Brain microvascular endothelial cell (primary cell): ENCODE data around the gene ZMYND8.
"Not testable (repeated sequence)": the region's sequence is repeated elsewhere in the genome, so short reads cannot be mapped to it uniquely, and the experiment has no call there.

Experiments used
- DNase-seq: peaks from one replicate; pipeline ENCODE4 v3.0.0-alpha.2; 2020
- H3K27ac ChIP-seq: fragments of 250-450 bp; sonication (Bioruptor Pico); 2 replicates; pipeline ENCODE4 v1.5.1; 2020; ENCODE audit warnings: mild to moderate bottlenecking, moderate library complexity
- H3K27me3 ChIP-seq: fragments of 250-450 bp; sonication (Bioruptor Pico); replicated peaks from 2 replicates; pipeline ENCODE4 v1.5.1; 2020; ENCODE audit warnings: mild to moderate bottlenecking
- H3K36me3 ChIP-seq: fragments of 250-450 bp; sonication (Bioruptor Pico); replicated peaks from 2 replicates; pipeline ENCODE4 v1.5.1; 2020; ENCODE audit warnings: mild to moderate bottlenecking
- H3K4me3 ChIP-seq: 2 replicates; pipeline ENCODE4 v1.5.1; 2011; ENCODE audit warnings: low read depth, mild to moderate bottlenecking, control low read depth, low read length, moderate library complexity
- in situ Hi-C: cut with HindIII; loops from 2 replicates; pipeline ENCODE4 v1.10.0; 2017; ENCODE audit warnings: low sequenced_read_pairs, low pct_ligation_motif_present
- TF ChIP-seq, protein P1 (sequence below): IDR thresholded peaks from 2 replicates; pipeline ENCODE4 v1.5.1; 2011; ENCODE audit warnings: low read depth, mild to moderate bottlenecking, moderate library complexity, low read length, control low read depth, inconsistent platforms; ENCODE audit errors: missing control alignments

Gene ZMYND8

DNA sequence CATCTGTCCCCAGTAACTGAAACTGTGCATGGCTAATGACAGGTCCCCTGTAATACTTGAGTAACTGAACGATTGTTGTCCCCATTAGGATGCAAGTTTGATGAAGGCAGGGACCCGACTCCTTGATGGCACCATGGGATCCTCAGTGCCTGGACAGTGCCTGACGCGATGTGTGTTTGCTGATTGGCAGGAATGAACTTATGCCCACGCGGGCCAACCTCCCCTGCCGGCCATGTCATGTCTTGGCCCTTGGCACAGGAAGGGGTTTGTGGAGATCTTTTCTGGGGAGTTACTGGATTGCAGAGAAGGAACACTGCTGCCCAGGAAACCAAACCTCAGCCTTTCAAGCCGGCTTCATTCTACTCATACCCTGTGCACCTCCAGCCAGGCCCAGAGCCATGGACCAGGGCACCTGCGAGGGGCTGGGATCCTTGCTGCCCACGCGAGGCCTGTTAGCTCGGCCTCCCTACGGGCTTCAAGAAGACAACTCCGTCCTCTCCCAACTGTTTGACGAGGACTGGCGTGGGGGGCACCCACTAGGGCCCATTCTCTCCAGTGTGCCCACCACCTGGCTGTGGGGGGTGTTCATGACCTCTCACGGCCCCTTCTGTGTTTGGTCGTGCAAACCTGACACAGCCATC lies 147.8 kb downstream of the ZMYND8 start:
- in situ Hi-C loops = no loop called here
- Histone ChIP-seq H3K27me3 (no peaks in the 10 kb centered on the region), H3K4me3 (no peak overlapping the region), H3K36me3 (peaks cover 45% of the 10 kb centered on the region), H3K27ac (no peak overlapping the region)
- TF ChIP-seq, protein P1, sequence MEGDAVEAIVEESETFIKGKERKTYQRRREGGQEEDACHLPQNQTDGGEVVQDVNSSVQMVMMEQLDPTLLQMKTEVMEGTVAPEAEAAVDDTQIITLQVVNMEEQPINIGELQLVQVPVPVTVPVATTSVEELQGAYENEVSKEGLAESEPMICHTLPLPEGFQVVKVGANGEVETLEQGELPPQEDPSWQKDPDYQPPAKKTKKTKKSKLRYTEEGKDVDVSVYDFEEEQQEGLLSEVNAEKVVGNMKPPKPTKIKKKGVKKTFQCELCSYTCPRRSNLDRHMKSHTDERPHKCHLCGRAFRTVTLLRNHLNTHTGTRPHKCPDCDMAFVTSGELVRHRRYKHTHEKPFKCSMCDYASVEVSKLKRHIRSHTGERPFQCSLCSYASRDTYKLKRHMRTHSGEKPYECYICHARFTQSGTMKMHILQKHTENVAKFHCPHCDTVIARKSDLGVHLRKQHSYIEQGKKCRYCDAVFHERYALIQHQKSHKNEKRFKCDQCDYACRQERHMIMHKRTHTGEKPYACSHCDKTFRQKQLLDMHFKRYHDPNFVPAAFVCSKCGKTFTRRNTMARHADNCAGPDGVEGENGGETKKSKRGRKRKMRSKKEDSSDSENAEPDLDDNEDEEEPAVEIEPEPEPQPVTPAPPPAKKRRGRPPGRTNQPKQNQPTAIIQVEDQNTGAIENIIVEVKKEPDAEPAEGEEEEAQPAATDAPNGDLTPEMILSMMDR = no peak
- DNase-seq = no peak

DNA sequence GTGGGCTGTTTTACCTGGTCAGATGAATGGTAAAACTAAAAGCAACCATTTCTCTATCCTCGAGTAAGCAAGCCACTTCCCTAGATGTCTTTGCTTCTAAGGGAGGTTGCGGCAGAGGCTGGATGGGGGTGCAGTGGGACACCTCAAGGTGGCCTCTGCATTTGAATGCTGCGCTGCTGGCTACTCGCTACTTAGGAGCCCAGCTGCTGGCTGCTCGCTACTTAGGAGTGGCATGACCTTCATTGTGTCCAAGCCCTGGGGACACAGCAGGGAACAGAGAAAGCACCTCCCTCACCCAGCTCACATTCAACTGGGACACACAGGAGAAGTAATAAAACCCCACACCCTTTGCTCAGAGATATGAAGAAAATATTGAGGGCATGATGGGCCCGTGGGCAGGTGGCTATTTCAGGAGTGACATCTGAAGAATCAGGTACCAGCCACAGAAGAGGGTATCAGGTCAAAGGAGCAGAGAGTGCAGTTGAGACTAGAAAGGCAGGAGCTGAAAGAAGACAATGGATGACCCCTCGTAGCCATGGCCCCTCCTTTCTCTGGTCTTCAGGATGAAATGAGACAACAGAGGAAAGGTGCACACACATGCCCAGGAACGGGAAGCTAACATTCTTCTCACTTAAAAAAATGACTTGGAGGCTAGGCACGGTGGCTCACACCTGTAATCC lies 149.4 kb downstream of the ZMYND8 start:
- DNase-seq = no peak
- TF ChIP-seq, protein P1 = no peak
- in situ Hi-C loops = no loop called here
- Histone ChIP-seq H3K36me3 (peaks cover 35% of the 10 kb centered on the region), H3K27me3 (no peaks in the 10 kb centered on the region), H3K27ac (no peak overlapping the region), H3K4me3 (no peak overlapping the region)

DNA sequence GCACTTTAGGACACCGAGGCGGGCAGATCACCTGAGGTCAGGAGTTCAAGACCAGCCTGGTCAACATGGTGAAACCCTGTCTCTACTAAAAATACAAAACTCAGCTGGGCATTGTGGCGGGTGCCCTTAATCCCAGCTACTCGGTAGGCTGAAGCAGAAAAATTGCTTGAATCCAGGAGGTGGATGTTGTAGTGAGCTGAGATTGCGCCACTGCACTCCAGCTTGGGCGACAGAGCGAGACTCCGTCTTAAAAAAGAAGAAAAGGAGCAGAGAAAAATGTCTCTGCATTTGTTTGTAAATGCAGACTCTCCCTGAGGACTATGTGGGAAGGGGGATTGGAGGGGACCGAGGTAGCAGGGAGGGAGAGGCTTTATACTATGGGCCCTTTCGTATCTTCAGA lies 149.9 kb downstream of the ZMYND8 start:
- H3K27me3 ChIP-seq, DNase-seq, in situ Hi-C loops, H3K27ac ChIP-seq, H3K4me3 ChIP-seq: not testable (repeated sequence)
- peaks cover 30% of the 10 kb centered on the region for H3K36me3 ChIP-seq

DNA sequence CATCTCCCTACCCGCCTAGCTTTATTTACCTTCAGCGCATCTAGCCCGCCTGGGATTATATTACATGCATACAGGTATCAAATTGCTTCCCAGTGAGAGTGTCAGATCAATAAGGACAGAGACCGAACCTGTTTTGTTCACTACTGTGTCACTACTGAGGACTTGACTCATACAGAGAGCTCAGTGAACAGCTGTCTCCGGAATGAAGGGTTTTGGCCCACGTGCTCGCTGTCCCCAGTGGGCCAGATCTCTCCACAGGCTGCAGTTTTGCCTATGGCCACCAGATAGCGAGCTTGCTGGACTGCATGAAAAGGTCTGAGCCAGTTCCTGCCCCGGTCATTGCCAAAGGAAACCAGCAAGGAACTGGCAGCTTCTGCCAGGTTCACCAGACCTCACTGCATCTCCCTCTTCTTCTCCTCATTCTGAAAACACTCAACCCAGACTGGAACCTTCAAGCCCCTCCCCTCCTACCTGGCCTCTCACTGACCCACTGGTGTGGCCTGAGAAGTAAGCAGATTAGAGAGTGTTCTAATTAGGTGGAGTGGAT lies 150.8 kb downstream of the ZMYND8 start:
- Histone ChIP-seq H3K4me3 (no peak overlapping the region), H3K27ac (no peak overlapping the region), H3K27me3 (no peaks in the 10 kb centered on the region), H3K36me3 (peaks cover 21% of the 10 kb centered on the region)
- in situ Hi-C loops = no loop called here
- DNase-seq = peak; percentile 77
- TF ChIP-seq, protein P1 = peak; percentile 94

DNA sequence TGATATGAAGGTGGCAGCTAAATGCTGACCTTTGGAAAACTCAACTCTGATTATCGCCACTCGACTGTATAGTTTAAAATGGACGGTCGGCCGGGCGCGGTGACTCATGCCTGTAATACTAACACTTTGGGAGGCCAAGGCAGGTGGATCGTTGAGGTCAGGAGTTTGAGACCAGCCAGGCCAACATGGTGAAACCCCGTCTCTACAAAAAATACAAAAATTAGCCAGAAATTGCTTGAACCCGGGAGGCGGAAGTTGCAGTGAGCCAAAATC lies 151.7 kb downstream of the ZMYND8 start:
- H3K27me3 ChIP-seq, H3K4me3 ChIP-seq, in situ Hi-C loops, DNase-seq, H3K27ac ChIP-seq: not testable (repeated sequence)
- H3K36me3 ChIP-seq = peaks cover 14% of the 10 kb centered on the region

DNA sequence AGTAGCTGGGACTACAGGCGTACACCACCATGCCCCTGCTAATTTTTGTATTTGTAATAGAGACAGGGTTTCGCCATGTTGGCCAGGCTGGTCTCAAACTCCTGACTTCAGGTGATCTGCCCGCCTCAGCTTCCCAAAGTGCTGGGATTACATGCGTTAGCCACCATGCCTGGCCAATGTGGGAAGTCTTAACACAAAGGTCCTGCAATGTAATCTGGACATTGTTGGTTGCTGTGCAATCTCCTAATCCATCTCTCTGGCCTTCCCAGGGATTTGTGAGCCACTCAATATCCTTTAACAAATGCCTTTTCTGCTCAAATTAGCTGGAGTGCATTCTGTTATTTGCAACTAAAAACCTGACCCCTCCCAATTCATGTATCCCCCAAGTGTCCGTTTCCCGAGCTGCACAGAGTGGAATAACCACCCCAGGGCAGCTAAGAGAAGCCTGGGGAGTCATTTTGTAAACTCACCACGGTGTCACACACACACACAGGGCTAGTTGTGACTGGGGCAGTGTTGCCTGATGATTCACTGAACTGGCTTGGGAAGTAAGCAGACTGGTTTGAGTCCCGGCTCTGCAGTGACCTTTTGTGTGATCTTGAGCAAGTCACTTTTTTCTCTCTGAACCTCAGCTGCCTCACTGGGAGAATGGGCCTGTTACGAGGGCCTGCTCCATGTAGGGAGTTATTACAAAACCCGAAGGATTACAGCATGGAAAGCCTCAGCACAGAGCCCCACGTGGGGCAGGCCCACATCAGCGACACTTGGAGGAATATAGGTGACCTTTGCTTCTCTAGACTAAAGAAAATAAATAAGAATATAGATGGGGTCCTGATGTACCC lies 152.3 kb downstream of the ZMYND8 start:
- no peaks in the 10 kb centered on the region for H3K27me3 ChIP-seq
- H3K27ac ChIP-seq = no peak overlapping the region
- TF ChIP-seq, protein P1 = no peak
- in situ Hi-C loops = no loop called here
- peak; percentile 66 for DNase-seq
- H3K4me3 ChIP-seq = no peak overlapping the region
- H3K36me3 ChIP-seq = peaks cover 9% of the 10 kb centered on the region
